Loucy (cell line): ENCODE measurements around the gene NXN.

Experiments
- H2AFZ ChIP-seq: fragments of 200-600 bp; sonication (generic); 2 replicates; pipeline ENCODE4 v1.6.0; 2016; ENCODE audit warnings: antibody characterized with exemption, mild to moderate bottlenecking, low read length, moderate library complexity
- H3F3A ChIP-seq: fragments of 200-600 bp; 2 replicates; pipeline ENCODE4 v1.6.0; 2016; ENCODE audit warnings: antibody characterized with exemption, low read depth, mild to moderate bottlenecking
- H3K27me3 ChIP-seq: fragments of 200-600 bp; sonication (generic); 2 replicates; pipeline ENCODE4 v1.6.1; 2014; ENCODE audit warnings: low read length, mild to moderate bottlenecking; ENCODE audit not compliant: insufficient read depth, poor library complexity, severe bottlenecking
- H3K36me3 ChIP-seq: fragments of 200-600 bp; sonication (generic); 2 replicates; pipeline ENCODE4 v1.6.1; 2016; ENCODE audit warnings: low read length; ENCODE audit not compliant: insufficient read depth
- H3K4me1 ChIP-seq: fragments of 200-600 bp; sonication (generic); 2 replicates; pipeline ENCODE4 v1.5.1; 2014; ENCODE audit warnings: low read length, mild to moderate bottlenecking; ENCODE audit not compliant: insufficient read depth, poor library complexity, severe bottlenecking
- H3K4me2 ChIP-seq: fragments of 200-600 bp; sonication (generic); 2 replicates; pipeline ENCODE4 v1.6.0; 2014; ENCODE audit warnings: antibody characterized with exemption, low read length, low read depth, mild to moderate bottlenecking; ENCODE audit not compliant: poor library complexity, severe bottlenecking
- H3K4me3 ChIP-seq: fragments of 200-600 bp; sonication (generic); 2 replicates; pipeline ENCODE4 v1.5.1; 2014; ENCODE audit warnings: low read length, mild to moderate bottlenecking, mixed read lengths; ENCODE audit not compliant: poor library complexity, severe bottlenecking
- H3K79me2 ChIP-seq: fragments of 200-600 bp; sonication (generic); 2 replicates; pipeline ENCODE4 v1.6.1; 2014; ENCODE audit warnings: low read length; ENCODE audit not compliant: insufficient read depth
- H3K9ac ChIP-seq: fragments of 200-600 bp; sonication (generic); 2 replicates; pipeline ENCODE4 v1.6.0; 2014; ENCODE audit warnings: mild to moderate bottlenecking, low read depth, low read length, moderate library complexity; ENCODE audit not compliant: poor library complexity, severe bottlenecking
- H3K9me2 ChIP-seq: fragments of 200-600 bp; sonication (generic); replicated peaks from 2 replicates; pipeline ENCODE4 v1.6.1; 2016; ENCODE audit warnings: low read depth, low read length, mixed read lengths
- H3K9me3 ChIP-seq: fragments of 200-600 bp; sonication (generic); 2 replicates; pipeline ENCODE4 v1.6.1; 2014; ENCODE audit warnings: mild to moderate bottlenecking, antibody characterized with exemption, low read length, low read depth; ENCODE audit not compliant: insufficient read depth
- H4K20me1 ChIP-seq: fragments of 200-600 bp; sonication (generic); 2 replicates; pipeline ENCODE4 v1.6.0; 2014; ENCODE audit warnings: antibody characterized with exemption, low read length, mild to moderate bottlenecking; ENCODE audit not compliant: insufficient read depth, poor library complexity, severe bottlenecking
- EZH2phosphoT487 ChIP-seq: fragments of 200-600 bp; IDR thresholded peaks from 2 replicates; pipeline ENCODE4 v1.6.1; 2018; ENCODE audit warnings: antibody characterized with exemption, mild to moderate bottlenecking, moderate library complexity, borderline replicate concordance
- TF ChIP-seq, protein P1 (sequence below): fragments of 200-600 bp; sonication (generic); conservative IDR thresholded peaks from 2 replicates; pipeline ENCODE4 v1.5.1; 2014; ENCODE audit warnings: mild to moderate bottlenecking, antibody characterized with exemption, low read length

The NXN gene

DNA sequence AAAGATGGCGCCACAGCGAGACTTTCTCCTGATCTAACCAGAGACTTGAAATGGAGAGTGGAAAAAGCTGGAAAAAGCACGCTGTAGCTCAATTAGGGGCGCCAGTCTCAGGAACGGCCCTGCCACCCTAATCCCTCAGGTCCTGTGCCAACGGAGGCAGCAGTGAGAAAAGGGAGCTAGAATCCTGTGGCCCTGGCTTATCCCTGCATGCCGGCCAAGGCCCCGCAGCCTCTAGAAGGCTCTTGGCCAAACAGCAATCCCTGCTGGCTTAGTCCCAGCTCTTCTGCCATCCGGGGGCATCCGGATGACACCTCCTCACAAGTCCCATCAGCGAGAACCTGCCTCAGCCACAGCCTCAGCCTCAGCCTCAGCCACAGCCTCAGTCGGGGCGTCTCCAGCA, 127.7 kb downstream of the NXN start:
- Histone ChIP-seq H2AFZ (no peak overlapping the region), H3K9ac (no peak overlapping the region), H3K36me3 (no peaks in the 10 kb centered on the region), H3F3A (no peaks in the 10 kb centered on the region), H3K4me2 (no peak overlapping the region), H3K4me1 (no peaks in the 10 kb centered on the region), H3K9me3 (no peaks in the 10 kb centered on the region; the same call in 1 of the 2 replicates), H4K20me1 (no peaks in the 10 kb centered on the region), H3K27me3 (no peaks in the 10 kb centered on the region), H3K79me2 (no peaks in the 10 kb centered on the region), H3K9me2 (no peaks in the 10 kb centered on the region), H3K4me3 (no peak overlapping the region)
- TF ChIP-seq EZH2phosphoT487, result no peak
- TF ChIP-seq, protein P1, sequence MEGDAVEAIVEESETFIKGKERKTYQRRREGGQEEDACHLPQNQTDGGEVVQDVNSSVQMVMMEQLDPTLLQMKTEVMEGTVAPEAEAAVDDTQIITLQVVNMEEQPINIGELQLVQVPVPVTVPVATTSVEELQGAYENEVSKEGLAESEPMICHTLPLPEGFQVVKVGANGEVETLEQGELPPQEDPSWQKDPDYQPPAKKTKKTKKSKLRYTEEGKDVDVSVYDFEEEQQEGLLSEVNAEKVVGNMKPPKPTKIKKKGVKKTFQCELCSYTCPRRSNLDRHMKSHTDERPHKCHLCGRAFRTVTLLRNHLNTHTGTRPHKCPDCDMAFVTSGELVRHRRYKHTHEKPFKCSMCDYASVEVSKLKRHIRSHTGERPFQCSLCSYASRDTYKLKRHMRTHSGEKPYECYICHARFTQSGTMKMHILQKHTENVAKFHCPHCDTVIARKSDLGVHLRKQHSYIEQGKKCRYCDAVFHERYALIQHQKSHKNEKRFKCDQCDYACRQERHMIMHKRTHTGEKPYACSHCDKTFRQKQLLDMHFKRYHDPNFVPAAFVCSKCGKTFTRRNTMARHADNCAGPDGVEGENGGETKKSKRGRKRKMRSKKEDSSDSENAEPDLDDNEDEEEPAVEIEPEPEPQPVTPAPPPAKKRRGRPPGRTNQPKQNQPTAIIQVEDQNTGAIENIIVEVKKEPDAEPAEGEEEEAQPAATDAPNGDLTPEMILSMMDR, result no peak

DNA sequence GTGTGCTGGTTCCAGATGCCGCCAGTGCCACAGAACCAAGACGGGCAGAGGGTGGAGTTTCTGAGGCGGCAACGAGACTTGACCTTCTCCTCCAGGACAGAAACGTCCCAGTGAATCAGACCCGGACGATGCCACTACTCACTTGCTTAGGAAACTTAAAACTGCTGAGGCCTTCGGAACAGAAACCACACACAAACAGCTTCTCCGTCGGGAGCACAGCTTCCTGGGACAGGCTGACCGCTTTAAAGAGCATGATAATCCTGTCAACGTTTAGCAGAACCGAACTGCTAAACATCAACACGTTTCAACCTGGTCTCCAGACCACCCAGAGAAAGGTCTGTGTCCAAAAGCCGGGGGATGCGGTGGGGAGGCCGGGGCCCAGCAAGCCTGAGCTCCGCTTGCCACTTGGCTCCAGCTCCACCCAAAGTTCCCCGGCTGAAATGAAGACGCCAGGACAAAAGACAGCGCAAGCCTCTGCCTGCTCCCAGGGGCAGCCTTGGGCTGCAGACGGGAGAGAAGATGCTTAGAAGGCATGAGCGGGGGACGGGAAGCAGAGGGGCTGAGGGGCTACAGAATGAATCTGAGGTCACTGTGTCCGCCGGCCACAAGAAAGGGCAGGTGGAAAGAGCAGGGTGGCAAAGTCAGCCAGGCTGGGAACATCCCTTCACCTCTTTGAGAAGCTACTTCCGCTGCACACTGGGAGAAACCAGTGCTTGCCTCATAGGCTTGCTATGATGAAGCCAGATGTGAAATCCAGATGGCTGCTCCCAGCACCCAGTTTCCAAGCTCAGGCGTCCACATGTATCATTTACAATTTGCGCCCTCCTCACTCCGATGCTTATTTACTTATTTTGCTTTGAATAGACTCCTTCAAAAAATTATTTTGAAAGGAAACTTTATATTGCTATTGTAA, 128.5 kb downstream of the NXN start:
- H3K9me2 ChIP-seq, result no peaks in the 10 kb centered on the region
- no peaks in the 10 kb centered on the region; the same call in 1 of the 2 replicates for H3K9me3 ChIP-seq
- no peak overlapping the region for H3K4me3 ChIP-seq
- H3K4me2 ChIP-seq, result no peak overlapping the region
- H4K20me1 ChIP-seq, result no peaks in the 10 kb centered on the region
- no peaks in the 10 kb centered on the region for H3K79me2 ChIP-seq
- H3K27me3 ChIP-seq, result no peaks in the 10 kb centered on the region
- H3K36me3 ChIP-seq, result no peaks in the 10 kb centered on the region
- TF ChIP-seq, protein P1, result no peak
- no peak for TF ChIP-seq EZH2phosphoT487
- no peak overlapping the region for H2AFZ ChIP-seq
- H3K9ac ChIP-seq, result no peak overlapping the region
- no peaks in the 10 kb centered on the region for H3K4me1 ChIP-seq
- H3F3A ChIP-seq, result no peaks in the 10 kb centered on the region

DNA sequence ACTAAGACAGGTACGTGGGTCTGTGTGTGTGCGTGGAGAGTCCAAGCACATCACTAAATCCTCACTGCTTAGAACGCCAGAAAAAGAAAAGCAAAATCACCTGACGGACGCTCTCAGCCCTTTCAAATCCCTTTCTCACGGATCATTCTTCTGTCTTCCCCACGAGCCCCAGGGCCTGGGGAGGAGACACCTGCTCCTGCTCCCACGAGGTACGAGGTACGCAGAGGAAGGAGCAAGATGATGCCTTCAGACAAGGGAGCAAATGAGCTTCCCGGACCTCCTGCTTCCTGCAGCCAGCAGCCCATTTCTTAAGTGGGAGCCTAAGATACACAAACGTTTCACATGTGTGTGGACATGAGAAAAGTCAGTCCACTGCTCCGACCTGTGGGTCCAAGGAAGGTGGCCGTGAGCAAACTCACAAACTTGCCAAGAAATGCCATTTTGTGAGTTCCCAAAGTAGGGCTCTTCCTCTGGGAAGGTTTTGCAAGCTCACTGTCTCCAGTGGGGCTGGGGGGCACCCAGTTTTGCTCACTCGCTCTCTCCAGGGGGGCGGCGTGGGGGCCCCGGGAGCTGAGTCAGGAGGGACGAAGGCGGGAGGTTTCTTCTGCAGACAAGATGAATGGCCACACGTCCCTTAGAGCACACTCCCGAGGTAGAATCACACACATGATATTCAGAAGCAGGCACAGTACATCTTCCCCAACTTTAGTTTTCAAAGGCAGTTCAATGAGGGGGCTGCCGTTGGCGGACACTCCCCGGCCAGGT, 129.3 kb downstream of the NXN start:
- Histone ChIP-seq H3K79me2 (no peaks in the 10 kb centered on the region), H3K4me1 (no peaks in the 10 kb centered on the region), H4K20me1 (no peaks in the 10 kb centered on the region), H3K27me3 (no peaks in the 10 kb centered on the region), H3F3A (no peaks in the 10 kb centered on the region), H3K9ac (no peak overlapping the region), H3K9me2 (no peaks in the 10 kb centered on the region), H3K9me3 (no peaks in the 10 kb centered on the region; the same call in 1 of the 2 replicates), H3K4me3 (no peak overlapping the region), H2AFZ (no peak overlapping the region), H3K4me2 (no peak overlapping the region), H3K36me3 (no peaks in the 10 kb centered on the region)
- TF ChIP-seq EZH2phosphoT487, result no peak
- TF ChIP-seq, protein P1, result no peak
